HG03025 (cell line): Measurements from ENCODE around the gene DCAF11.

Experiments used
- ATAC-seq: cut with Tn5 transposase; IDR thresholded peaks from one replicate; pipeline ENCODE4 v1.9.1; 2021; ENCODE audit warnings: mild to moderate bottlenecking, moderate library complexity; ENCODE audit not compliant: unreplicated experiment, low FRiP score

Gene DCAF11

GRCh38 chr14:24151404-24152080, 37.0 kb downstream of the DCAF11 start:
- ATAC-seq, result no peak

GRCh38 chr14:24155100-24155499, 40.5 kb downstream of the DCAF11 start:
- ATAC-seq, result no peak

- no peak for ATAC-seq
Measured at GRCh38 chr14:24156840-24157239, 42.3 kb downstream of the DCAF11 start.

DNA sequence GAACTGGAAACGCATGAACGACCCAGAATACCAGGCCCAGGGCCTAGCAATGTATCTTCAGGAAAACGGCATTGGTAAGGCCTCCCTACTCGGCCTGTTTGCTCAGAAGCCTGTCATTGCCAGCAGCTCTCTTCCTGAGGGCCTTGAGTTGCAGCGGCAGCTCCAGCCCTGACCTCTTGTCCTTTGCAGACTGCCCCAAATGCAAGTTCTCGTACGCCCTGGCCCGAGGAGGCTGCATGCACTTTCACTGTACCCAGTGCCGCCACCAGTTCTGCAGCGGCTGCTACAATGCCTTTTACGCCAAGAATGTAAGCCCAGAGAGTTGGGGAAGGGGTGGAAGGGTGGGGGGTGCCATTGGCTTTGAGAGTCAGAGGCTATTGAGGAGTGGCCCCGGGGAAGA, 42.8 kb downstream of the DCAF11 start:
- ATAC-seq, result no peak

DNA sequence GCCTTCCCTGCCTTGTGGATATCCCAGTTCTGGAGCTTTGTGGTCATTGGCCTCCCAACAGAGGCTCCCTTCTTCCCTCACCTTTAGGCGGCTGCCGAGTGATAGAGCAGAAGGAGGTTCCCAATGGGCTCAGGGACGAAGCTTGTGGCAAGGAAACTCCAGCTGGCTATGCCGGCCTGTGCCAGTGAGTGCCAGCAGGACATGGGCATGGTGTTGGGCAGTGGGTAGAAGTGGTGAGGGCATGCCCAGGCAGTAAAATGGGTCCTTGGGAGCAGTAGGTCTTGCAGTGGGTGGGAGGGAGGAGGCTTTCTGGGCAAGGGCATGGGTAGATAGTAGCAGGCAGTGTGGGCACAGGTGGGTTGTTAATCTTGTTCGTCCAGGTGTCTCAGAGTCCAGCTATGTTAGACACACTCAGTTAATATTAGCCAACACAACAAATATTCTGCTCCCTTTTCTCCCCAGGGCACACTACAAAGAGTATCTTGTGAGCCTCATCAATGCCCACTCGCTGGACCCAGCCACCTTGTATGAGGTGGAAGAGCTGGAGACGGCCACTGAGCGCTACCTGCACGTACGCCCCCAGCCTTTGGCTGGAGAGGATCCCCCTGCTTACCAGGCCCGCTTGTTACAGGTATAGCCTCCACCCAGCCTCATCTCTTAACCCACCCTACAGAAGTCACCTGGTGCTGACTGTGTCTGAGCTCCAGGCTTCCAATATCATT, 45.4 kb downstream of the DCAF11 start:
- no peak for ATAC-seq

- peak; percentile 3 for ATAC-seq
Measured at GRCh38 chr14:24160499-24160849, 45.9 kb downstream of the DCAF11 start.

DNA sequence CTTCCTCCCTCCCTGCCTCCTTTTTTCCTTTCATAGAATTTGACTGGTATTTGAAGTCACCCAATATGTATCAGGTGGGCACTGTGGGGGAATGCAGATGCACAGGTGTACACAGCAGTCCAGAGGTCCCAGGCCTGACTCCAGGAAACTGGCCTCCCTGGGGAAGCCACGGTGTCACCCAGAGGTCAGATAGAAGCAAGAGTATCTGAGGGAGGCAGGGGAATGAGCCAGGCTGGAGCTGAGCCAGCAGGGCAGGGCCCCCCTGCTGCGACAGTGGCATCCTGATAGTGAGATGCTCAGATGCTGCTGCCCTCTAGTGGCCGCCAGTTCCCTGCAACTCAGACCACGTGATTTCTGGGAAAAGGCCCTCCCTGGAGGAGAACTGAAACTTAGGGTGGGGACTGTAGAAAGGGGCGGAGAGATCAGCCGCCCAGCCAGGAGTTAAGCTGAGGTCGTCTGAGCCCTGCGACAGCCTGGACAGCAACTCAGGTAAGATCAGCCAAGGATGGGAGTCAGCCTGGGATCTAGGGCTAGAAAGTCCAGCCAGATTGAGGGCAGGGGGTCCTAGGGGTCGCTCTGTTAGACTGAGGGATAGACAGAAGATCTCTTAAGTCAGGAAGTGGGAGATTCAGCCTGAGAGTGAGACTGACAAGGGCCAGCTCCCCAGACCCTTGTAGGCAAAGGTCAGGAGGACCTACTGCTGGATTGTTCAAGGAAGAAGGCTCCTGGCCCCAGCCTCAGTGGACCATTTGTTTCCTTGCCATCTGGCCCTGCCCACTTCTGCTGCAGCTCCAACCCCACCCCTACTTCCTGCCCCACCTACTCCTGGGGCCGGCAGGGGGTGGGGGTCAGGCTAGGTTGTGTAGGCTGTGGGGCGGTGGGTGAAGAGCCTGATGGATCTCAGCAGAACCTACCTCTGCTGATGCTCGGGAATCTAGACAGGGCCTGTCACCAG, 46.5 kb downstream of the DCAF11 start, which contains the start of gene IRF9:
TSS of gene IRF9 (plus strand) at position 416 of the 955 bp plus-strand sequence. CDS start 880 bp downstream, outside the sequence.
- ATAC-seq, result peak; percentile 80

GRCh38 chr14:24162093-24162492, 47.5 kb downstream of the DCAF11 start:
- ATAC-seq, result no peak

GRCh38 chr14:24164518-24164991, 50.0 kb downstream of the DCAF11 start:
- ATAC-seq, result no peak

- no peak for ATAC-seq
Measured at GRCh38 chr14:24165785-24166184, 51.2 kb downstream of the DCAF11 start.

GRCh38 chr14:24167469-24168114, 53.0 kb downstream of the DCAF11 start:
- no peak for ATAC-seq

DNA sequence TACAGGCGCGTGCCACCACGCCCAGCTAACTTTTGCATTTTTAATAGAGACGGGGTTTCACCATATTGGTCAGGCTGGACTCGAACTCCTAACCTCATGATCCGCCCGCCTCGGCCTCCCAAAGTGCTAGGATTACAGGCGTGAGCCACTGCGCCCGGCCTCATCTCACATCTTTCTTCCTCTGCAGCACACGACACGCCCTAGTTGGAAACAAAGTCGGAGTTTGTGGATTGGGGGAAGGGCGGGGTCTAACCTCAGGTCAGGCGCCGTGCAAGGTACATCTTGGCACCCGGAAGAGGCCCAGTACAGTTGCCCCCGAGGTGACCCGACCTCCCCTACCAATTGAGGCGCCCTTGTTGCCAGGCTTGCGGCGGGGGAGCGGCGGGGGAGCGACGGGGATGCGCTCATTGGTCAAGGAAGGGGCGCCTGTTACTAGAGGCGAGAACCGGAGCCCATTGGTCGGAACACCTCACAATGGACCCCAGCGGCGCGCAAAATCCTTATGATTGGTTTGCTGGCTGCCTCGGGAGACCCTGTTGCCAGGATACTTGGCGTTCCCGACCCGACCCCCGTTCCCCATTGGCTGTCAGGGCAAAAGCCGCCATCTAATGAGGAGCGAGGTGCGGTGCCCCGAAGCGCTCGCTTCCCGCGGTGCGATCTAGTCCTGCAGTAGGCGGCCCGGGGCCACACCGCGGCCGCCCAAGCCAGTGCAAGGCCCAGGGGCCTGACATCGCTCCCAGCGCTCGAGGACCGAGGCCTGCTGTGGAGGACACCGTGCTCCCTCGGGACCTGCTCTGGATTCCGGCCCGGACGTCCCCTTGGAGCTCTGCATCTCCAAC, 57.1 kb downstream of the DCAF11 start, which contains the start of gene REC8:
TSS of gene REC8 (plus strand) at position 659 of the 839 bp plus-strand sequence. CDS start 473 bp downstream, outside the sequence.
- ATAC-seq, result peak; percentile 72

- ATAC-seq, result no peak
Measured at GRCh38 chr14:24172261-24172860, 57.8 kb downstream of the DCAF11 start.

GRCh38 chr14:24172871-24173281, 58.3 kb downstream of the DCAF11 start:
- no peak for ATAC-seq
